Amygdala (tissue), 56 donors: ENCODE measurements around the gene BHMT2.

ENCODE experiments used
- DNase-seq, 56 donors: peaks; one replicate each; lab custom pipeline; 2025; lab: John Stamatoyannopoulos, UW

BHMT2 gene

DNA sequence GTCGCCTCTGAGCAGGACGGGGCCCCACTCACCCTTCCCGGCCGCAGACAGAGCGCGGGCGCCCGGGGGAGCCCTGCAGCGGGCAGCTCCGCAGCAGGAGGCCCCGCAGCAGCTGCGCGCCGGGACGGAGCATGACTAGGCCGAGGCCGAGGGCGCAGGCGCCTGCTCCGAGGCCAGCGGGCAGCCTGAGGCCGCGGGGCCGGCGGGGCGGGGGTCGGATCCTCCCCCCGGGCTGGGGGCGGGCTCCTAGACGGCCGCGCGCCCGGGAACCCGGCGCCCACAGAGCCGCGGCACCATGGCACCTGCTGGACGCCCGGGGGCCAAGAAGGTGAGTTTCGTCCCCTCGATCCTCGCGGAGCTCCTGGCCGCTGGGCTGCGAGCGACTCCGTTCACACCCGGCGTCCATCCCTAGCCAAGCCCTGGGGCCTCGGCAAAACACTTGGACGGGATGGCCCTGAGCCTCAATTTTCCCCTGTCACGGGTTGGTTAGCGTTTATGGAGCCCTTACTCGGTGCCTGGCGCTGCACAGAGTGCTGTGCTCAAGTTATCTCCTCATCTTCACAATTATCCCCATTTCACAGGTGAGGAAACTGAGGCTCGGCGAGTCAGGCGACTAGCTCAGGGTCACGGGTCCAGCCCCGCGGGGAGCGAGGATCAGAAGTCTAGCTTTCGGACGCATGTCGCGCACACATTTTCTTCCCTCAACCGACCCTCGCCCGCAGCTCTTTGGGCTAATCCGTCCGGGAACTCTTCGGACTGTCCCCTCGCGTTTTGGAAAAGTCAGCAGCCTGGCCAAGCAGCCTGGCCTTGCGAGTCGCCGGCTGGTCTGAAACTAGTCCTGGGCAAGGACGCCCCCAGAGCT lies at the start of gene BHMT2, which contains the start of gene DMGDH:
Gene BHMT2, plus strand, starts transcription at position 280 of the 862 bp plus-strand sequence. Its CDS starts 16 bp downstream, at position 296.
Gene DMGDH, minus strand, starts transcription at position 187 of the 862 bp plus-strand sequence. Its CDS starts 54 bp downstream, at position 133.
- peak in 1 of 56 donors; percentile 7 for DNase-seq

- peak in 44 of 56 donors; percentile 1 to 71 (median 16) for DNase-seq
Measured at GRCh38 chr5:79020861-79021561, 48.6 kb upstream of the BHMT2 start.

- DNase-seq = no peak
Measured at GRCh38 chr5:79021753-79022152, 47.8 kb upstream of the BHMT2 start.

GRCh38 chr5:79022771-79023170 lies 46.8 kb upstream of the BHMT2 start:
- no peak for DNase-seq

DNA sequence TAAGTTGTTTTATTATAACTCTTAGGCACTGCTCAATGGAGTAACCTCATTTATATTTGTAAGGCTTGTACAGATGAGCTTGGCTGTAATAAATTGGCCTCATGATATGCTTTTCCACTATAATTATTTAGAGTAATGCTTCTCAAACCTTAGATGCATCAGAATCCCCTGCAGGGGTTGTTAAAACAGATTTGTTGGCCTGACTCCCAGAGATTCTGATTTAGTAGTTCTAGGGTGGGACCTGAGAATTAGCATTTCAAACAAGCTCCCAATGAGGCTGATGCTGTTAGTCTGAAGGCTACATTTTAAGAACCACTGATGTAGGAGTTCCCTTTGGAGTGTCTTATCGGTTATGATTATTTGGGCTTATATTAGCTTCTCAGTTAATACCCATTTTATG lies 46.2 kb upstream of the BHMT2 start:
- no peak for DNase-seq

GRCh38 chr5:79023947-79024346 lies 45.6 kb upstream of the BHMT2 start:
- DNase-seq = no peak

DNA sequence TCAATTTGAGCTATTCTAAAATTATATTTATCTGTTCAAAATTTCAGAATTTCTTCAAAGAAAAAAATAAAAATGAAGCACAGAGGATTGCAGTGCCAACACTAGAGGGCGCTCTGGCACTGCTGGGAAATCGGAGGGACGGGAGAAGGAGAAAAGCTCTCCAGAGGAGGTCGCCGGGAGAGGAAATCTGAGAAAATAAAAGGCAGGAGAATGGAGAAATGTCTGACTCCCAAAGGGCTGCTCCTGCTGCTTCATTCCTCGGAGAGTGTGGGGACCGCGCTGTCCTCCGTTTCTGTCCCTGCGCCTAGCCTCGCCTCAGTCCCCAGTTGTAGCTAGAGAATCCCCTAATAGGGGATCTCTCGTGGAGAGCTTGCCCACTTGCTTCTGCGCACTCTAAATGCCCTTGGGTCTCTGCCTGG lies 44.5 kb upstream of the BHMT2 start:
- DNase-seq = peak in 47 of 56 donors; percentile 2 to 64 (median 21)

GRCh38 chr5:79030663-79031484 lies 38.7 kb upstream of the BHMT2 start:
- no peak for DNase-seq

- DNase-seq = no peak
Measured at GRCh38 chr5:79031485-79031867, 38.1 kb upstream of the BHMT2 start.

DNA sequence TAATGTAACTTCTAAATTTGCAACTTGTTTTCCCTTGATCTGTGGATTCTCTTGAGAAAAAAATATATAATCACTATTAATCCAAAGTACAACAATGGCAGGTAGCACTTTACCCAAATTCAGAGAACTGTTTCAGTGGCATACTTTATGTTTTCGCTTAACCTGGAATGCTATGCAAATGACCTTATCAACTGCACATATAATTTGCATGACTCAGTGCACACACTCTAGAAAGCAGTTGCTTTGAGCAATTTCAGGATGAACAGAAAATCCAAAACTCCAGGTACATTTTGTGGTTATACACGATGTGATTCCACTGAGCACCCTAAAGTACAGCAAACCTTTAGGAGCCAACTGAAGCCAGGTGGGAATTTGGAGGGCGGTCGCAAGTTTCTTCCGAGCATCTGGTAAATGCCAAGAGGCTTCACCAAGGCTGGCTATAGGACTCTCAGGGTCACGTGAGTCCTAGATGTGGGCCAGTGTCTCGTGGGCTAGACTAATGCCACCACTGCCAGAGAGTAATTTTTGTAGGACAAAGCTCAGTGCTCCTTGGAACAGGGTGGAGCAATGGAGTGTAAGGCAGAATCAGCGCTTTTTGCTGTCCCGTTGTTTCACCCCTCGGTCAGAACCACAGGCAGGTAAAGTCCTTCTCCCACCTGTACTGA lies 37.4 kb upstream of the BHMT2 start:
- DNase-seq = no peak

GRCh38 chr5:79032782-79033181 lies 36.8 kb upstream of the BHMT2 start:
- no peak for DNase-seq

- no peak for DNase-seq
Measured at GRCh38 chr5:79035237-79035636, 34.3 kb upstream of the BHMT2 start.

DNA sequence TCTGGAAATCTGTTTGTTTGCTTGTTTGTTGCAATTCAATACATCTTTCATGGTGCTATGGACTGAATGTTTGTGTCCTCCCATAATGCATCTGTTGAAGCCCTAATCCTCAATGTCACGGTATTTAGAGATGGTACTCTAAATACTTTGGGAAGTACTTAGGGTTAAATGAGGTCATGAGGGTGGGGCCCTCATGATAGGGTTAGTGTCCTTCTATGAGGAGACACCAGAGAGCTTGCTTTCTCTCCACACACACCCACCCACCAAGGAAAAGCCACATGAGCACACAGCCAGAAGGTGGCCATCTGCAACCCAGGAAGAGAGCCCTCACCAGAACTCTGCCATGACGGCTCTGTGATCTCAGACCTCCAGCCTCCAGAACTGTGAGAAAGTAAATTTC lies 32.8 kb upstream of the BHMT2 start:
- no peak for DNase-seq

DNA sequence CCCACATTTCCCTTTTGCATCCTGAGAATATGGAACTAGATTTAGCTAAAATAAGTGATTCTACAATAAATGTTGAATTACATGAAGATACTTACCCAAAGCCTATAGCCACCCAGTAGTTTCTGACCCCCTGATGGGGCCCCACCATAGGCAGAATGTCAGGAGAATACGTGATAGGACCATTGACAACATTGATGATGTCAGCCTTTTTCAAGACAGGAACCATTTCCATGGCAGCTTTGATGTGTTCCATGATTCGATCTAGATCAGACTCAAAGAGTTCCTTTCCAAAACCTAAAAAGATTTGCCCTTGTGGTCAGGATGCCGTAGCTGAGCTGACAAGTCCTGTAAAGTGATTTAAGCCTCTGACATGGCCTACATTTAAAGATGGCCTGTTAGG lies 27.4 kb upstream of the BHMT2 start:
- no peak for DNase-seq

- no peak for DNase-seq
Measured at GRCh38 chr5:79047199-79047598, 22.4 kb upstream of the BHMT2 start.

DNA sequence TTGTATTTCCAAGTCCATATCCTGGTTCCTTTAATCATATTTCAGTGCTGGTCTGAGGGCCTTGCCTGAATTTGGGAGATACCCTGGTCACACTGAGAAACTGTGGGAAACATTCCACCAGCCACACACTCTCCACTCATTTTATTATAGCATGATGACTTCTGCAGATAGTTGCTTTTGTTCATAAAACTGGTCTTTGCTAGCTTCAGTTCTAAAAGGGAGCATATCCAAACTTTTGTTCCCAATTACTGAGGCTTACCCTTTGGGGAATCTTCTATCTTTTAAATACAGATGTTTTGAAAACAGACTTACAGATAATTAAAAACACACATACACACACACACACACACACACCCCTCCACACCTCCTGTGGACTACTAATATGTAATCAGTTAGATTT lies 21.1 kb upstream of the BHMT2 start:
- DNase-seq = no peak

DNA sequence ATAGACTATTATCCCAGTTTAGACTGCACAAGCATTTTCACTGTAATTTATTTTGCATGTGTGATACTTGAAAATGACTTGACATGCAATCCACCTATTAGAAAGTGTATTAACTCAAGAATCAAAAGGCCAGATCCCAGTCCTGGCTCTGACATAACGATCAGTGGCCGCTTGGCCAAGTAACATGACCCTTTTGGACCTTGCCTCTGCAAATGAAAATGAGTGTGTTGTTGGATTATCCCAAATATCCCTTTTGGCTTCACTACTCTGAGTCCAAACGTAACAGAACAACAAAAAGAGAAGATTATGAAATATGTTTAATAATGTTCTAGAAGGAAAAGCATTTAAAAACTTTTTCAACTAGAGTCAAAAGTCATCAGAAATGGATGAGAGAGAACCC lies 19.1 kb upstream of the BHMT2 start:
- DNase-seq = no peak

GRCh38 chr5:79053321-79053720 lies 16.2 kb upstream of the BHMT2 start:
- no peak for DNase-seq

DNA sequence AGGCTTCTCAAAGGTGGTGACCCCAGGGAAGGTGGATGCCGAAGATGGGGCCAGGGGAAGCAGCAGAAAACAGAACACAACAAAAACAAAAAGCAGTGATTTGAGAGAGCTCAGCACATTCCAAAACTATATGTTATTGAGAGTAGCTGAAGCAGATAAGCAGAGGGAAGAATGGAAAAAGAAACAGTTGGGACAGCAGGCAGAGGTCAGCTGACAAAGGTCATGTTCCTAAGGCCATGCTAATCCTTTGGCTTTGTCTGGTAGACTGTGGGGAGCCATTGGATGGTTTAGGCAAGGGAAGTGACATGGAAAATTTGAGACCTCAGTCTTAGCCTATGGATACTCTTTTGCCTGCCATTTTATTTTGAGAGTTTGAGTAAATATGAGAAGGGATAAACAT lies 14.6 kb upstream of the BHMT2 start:
- DNase-seq = no peak

GRCh38 chr5:79056847-79057246 lies 12.7 kb upstream of the BHMT2 start:
- no peak for DNase-seq
